SK-N-SH (cell line): ENCODE data around the gene GABRB1. TPM values are rescaled to one million over a fixed set of nuclear protein-coding genes. Genes with fewer than 3 reads are reported as not detected.

Experiments
- CTCF ChIA-PET: fragments of 300-600, 350-600 bp; formaldehyde crosslinking; extraction: SDS; loops from one replicate; lab custom pipeline; 2021; lab: Yijun Ruan, JAX
- POLR2A ChIA-PET: fragments of 350-600 bp; sonication (Branson Sonifier 250); formaldehyde crosslinking; extraction: SDS; loops from one replicate; lab custom pipeline; 2020; ENCODE audit warnings: antibody characterized with exemption, inconsistent platforms; lab: Yijun Ruan, JAX
- DNase-seq: peaks from one replicate; pipeline ENCODE4 v3.0.0; 2012
- H2AFZ ChIP-seq: fragments of 200-600 bp; sonication (generic); 2 replicates; pipeline ENCODE4 v1.8.1; 2016; ENCODE audit warnings: antibody characterized with exemption, mild to moderate bottlenecking, low read depth
- H3F3A ChIP-seq: fragments of 200-600 bp; sonication (generic); replicated peaks from 2 replicates; pipeline ENCODE3; 2016; ENCODE audit warnings: antibody characterized with exemption, mild to moderate bottlenecking; ENCODE audit not compliant: insufficient read depth
- H3K27ac ChIP-seq, 2 experiments: fragments of 200-500 bp in 1 of 2; fragments of 200-600 bp in 1 of 2; sonication (Bioruptor generic) in 1 of 2; sonication (generic), shearing (Covaris generic) in 1 of 2; 2 replicates each; pipeline versions ENCODE4 v1.5.1 to v1.6.1; 2014 to 2016; ENCODE audit warnings: low read depth in 2 of 2, inconsistent platforms in 1 of 2, low read length in 1 of 2, mild to moderate bottlenecking in 1 of 2, mixed read lengths in 1 of 2
- H3K27me3 ChIP-seq: fragments of 200-600 bp; sonication (generic), shearing (Covaris generic); 2 replicates; pipeline ENCODE4 v1.6.1; 2016; ENCODE audit warnings: mixed run types; ENCODE audit not compliant: insufficient read depth
- H3K36me3 ChIP-seq, 2 experiments: fragments of 200-500 bp in 1 of 2; fragments of 200-600 bp in 1 of 2; sonication (Bioruptor generic) in 1 of 2; sonication (generic) in 1 of 2; replicated peaks in 1 of 2; 2 replicates each; pipeline versions ENCODE3 to v1.5.1; 2014 to 2016; ENCODE audit warnings: low read length in 1 of 2, mild to moderate bottlenecking in 1 of 2; ENCODE audit not compliant: insufficient read depth in 2 of 2, control insufficient read depth in 1 of 2
- H3K4me1 ChIP-seq, 2 experiments: fragments of 200-500 bp in 1 of 2; fragments of 200-600 bp in 1 of 2; sonication (Bioruptor generic) in 1 of 2; sonication (generic), shearing (Covaris generic) in 1 of 2; 2 replicates each; pipeline versions ENCODE4 v1.5.1 to v1.6.1; 2014 to 2016; ENCODE audit warnings: low read depth in 1 of 2, low read length in 1 of 2, mixed run types in 1 of 2; ENCODE audit not compliant: insufficient read depth in 2 of 2, control insufficient read depth in 1 of 2
- H3K4me2 ChIP-seq: fragments of 200-600 bp; sonication (generic), shearing (Covaris generic); 2 replicates; pipeline ENCODE4 v1.6.1; 2017; ENCODE audit warnings: mixed run types
- H3K4me3 ChIP-seq, 2 experiments: fragments of 200-500 bp in 1 of 2; fragments of 200-600 bp in 1 of 2; sonication (Bioruptor generic) in 1 of 2; sonication (generic), shearing (Covaris generic) in 1 of 2; 2 replicates each; pipeline versions ENCODE4 v1.5.1 to v1.8.1; 2014 to 2016; ENCODE audit warnings: low read depth in 2 of 2, inconsistent platforms in 1 of 2, low read length in 1 of 2, mild to moderate bottlenecking in 1 of 2, mixed read lengths in 1 of 2, moderate library complexity in 1 of 2
- H3K79me2 ChIP-seq: fragments of 200-600 bp; sonication (generic); 2 replicates; pipeline ENCODE4 v1.8.1; 2017; ENCODE audit warnings: mild to moderate bottlenecking; ENCODE audit not compliant: insufficient read depth
- H3K9ac ChIP-seq: fragments of 200-600 bp; sonication (generic); 2 replicates; pipeline ENCODE4 v1.6.1; 2017; ENCODE audit warnings: mixed run types
- H3K9me2 ChIP-seq: fragments of 200-600 bp; sonication (generic); 2 replicates; pipeline ENCODE4 v1.6.1; 2017; ENCODE audit warnings: mixed run types
- H3K9me3 ChIP-seq: fragments of 200-600 bp; sonication (generic); 2 replicates; pipeline ENCODE4 v1.6.1; 2017; ENCODE audit warnings: mixed run types, mild to moderate bottlenecking, moderate library complexity
- H4K20me1 ChIP-seq: fragments of 200-600 bp; sonication (generic); 2 replicates; pipeline ENCODE4 v1.6.1; 2017; ENCODE audit warnings: mild to moderate bottlenecking, mixed run types; ENCODE audit not compliant: insufficient read depth
- CHD2 ChIP-seq: fragments of 150-350 bp; IDR thresholded peaks from 2 replicates; pipeline ENCODE4 v1.6.1; 2018; ENCODE audit warnings: low read length; ENCODE audit not compliant: partially characterized antibody
- EP300 ChIP-seq, 2 experiments: IDR thresholded peaks; 2 replicates each; pipeline versions ENCODE4 v1.4.0 to v1.6.1; 2012; ENCODE audit warnings: borderline replicate concordance in 1 of 2, low read depth in 1 of 2, low read length in 1 of 2
- EZH2phosphoT487 ChIP-seq: fragments of 200-600 bp; sonication (generic); IDR thresholded peaks from 2 replicates; pipeline ENCODE4 v1.6.1; 2017; ENCODE audit warnings: low read depth, mixed run types, mild to moderate bottlenecking, antibody characterized with exemption, moderate library complexity, borderline replicate concordance
- FOSL2 ChIP-seq: IDR thresholded peaks from 2 replicates; pipeline ENCODE4 v1.4.0; 2012; ENCODE audit warnings: low read depth, mild to moderate bottlenecking, moderate library complexity, borderline replicate concordance
- FOXM1 ChIP-seq: IDR thresholded peaks from 2 replicates; pipeline ENCODE4 v1.4.0; 2012; ENCODE audit warnings: low read depth, mild to moderate bottlenecking
- GABPA ChIP-seq: IDR thresholded peaks from 2 replicates; pipeline ENCODE4 v1.4.0; 2012; ENCODE audit warnings: low read depth, mild to moderate bottlenecking
- JUND ChIP-seq: IDR thresholded peaks from 2 replicates; pipeline ENCODE4 v1.4.0; 2012
- MXI1 ChIP-seq: IDR thresholded peaks from 2 replicates; pipeline ENCODE4 v1.6.1; 2012; ENCODE audit warnings: mild to moderate bottlenecking, low read depth, low read length, improper control_type of control experiment
- NRF1 ChIP-seq: IDR thresholded peaks from 2 replicates; pipeline ENCODE4 v1.6.1; 2012; ENCODE audit warnings: low read depth, mild to moderate bottlenecking, low read length
- POLR2AphosphoS5 ChIP-seq: IDR thresholded peaks from 2 replicates; pipeline ENCODE4 v1.6.1; 2012; ENCODE audit warnings: low read depth, low read length
- RXRA ChIP-seq: IDR thresholded peaks from 2 replicates; pipeline ENCODE4 v1.4.0; 2012; ENCODE audit warnings: low read depth, mild to moderate bottlenecking, borderline replicate concordance
- SIN3A ChIP-seq: IDR thresholded peaks from 2 replicates; pipeline ENCODE4 v1.6.1; 2012; ENCODE audit warnings: low read depth, mild to moderate bottlenecking, low read length, moderate library complexity, borderline replicate concordance
- WGBS: methylation state at CpG from one replicate; pipeline ENCODE4 v1.1.6; 2017; ENCODE audit warnings: low lambda C conversion rate; 5-methylcytosine and 5-hydroxymethylcytosine counted together
- polyA plus RNA-seq, 3 experiments: library from polyadenylated mRNA; depleted of rRNA; stranded (reverse); fragments of >200 nt; gene quantifications; 2 replicates each; pipeline ENCODE4 v1.2.3, GENCODE V29; 2012
- TF ChIP-seq, protein P1 (sequence below): IDR thresholded peaks from 2 replicates; pipeline ENCODE4 v1.4.0; 2012; ENCODE audit warnings: low read depth, borderline replicate concordance
- TF ChIP-seq, protein P2 (sequence below): IDR thresholded peaks from 2 replicates; pipeline ENCODE4 v1.6.1; 2012; ENCODE audit warnings: mild to moderate bottlenecking, low read depth, low read length, moderate library complexity
- TF ChIP-seq, protein P3 (sequence below): IDR thresholded peaks from 2 replicates; pipeline ENCODE4 v1.4.0; 2012; ENCODE audit warnings: low read depth, borderline replicate concordance

The GABRB1 gene
- polyA plus RNA-seq, 1 of the 3 experiments (the other 2 are of a cell fraction): not detected

DNA sequence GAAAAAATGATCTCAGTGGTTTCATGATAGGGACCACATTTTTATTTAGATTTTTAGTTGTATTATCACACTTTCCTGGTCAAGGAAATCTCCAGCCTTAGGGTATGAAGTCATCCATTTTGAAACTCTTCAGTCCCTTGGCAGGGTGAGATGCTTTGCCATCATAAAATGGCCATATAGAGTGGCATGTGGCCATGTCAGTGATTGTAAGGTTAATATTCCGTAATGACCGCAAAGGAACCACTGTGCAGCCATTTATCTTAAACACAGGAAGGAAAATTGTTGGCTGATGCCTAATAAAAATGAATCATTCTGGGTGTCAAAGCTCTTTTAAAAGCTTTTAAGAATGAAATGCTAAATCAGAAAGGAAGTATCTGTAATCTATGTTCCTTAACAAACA is 396.6 kb downstream of the GABRB1 start:
- 82% methylated on average over 2 of the region's 2 CpGs for WGBS

More for the DNA sequence above, 396.6 kb downstream of the GABRB1 start:
- Histone ChIP-seq H3K79me2 (no peaks in the 10 kb centered on the region), H2AFZ (no peak overlapping the region), H3K36me3 (no peaks in the 10 kb centered on the region), H3K9me3 (no peaks in the 10 kb centered on the region), H3K4me2 (no peak overlapping the region), H3K4me3 (no peak overlapping the region), H3K27me3 (no peaks in the 10 kb centered on the region; the same call in 1 of the 2 replicates), H3K27ac (no peak overlapping the region), H3F3A (no peaks in the 10 kb centered on the region), H3K9me2 (no peaks in the 10 kb centered on the region), H3K9ac (no peak overlapping the region), H3K4me1 (no peaks in the 10 kb centered on the region), H4K20me1 (no peaks in the 10 kb centered on the region)
- no peak for DNase-seq
- POLR2A ChIA-PET: no interaction called here
- CTCF ChIA-PET: interaction anchor here (0.8 to 0.9 kb wide), 2 partner anchors 14 to 15 kb away, joined by 3 read pairs; no protein-coding TSS in a partner anchor
- TF ChIP-seq JUND (no peak), RXRA (no peak), EZH2phosphoT487 (no peak), FOXM1 (no peak), EP300 (IDR thresholded peaks at IDR 0.05; ENCODE audit: borderline replicate concordance in 1 of 2, low read depth in 1 of 2, low read length in 1 of 2) (no peak), CHD2 (no peak), MXI1 (no peak), POLR2AphosphoS5 (no peak), SIN3A (no peak), GABPA (no peak), NRF1 (no peak), FOSL2 (no peak)
- TF ChIP-seq, protein P1, sequence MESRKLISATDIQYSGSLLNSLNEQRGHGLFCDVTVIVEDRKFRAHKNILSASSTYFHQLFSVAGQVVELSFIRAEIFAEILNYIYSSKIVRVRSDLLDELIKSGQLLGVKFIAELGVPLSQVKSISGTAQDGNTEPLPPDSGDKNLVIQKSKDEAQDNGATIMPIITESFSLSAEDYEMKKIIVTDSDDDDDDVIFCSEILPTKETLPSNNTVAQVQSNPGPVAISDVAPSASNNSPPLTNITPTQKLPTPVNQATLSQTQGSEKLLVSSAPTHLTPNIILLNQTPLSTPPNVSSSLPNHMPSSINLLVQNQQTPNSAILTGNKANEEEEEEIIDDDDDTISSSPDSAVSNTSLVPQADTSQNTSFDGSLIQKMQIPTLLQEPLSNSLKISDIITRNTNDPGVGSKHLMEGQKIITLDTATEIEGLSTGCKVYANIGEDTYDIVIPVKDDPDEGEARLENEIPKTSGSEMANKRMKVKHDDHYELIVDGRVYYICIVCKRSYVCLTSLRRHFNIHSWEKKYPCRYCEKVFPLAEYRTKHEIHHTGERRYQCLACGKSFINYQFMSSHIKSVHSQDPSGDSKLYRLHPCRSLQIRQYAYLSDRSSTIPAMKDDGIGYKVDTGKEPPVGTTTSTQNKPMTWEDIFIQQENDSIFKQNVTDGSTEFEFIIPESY: no peak
- TF ChIP-seq, protein P2, sequence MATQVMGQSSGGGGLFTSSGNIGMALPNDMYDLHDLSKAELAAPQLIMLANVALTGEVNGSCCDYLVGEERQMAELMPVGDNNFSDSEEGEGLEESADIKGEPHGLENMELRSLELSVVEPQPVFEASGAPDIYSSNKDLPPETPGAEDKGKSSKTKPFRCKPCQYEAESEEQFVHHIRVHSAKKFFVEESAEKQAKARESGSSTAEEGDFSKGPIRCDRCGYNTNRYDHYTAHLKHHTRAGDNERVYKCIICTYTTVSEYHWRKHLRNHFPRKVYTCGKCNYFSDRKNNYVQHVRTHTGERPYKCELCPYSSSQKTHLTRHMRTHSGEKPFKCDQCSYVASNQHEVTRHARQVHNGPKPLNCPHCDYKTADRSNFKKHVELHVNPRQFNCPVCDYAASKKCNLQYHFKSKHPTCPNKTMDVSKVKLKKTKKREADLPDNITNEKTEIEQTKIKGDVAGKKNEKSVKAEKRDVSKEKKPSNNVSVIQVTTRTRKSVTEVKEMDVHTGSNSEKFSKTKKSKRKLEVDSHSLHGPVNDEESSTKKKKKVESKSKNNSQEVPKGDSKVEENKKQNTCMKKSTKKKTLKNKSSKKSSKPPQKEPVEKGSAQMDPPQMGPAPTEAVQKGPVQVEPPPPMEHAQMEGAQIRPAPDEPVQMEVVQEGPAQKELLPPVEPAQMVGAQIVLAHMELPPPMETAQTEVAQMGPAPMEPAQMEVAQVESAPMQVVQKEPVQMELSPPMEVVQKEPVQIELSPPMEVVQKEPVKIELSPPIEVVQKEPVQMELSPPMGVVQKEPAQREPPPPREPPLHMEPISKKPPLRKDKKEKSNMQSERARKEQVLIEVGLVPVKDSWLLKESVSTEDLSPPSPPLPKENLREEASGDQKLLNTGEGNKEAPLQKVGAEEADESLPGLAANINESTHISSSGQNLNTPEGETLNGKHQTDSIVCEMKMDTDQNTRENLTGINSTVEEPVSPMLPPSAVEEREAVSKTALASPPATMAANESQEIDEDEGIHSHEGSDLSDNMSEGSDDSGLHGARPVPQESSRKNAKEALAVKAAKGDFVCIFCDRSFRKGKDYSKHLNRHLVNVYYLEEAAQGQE: no peak
- TF ChIP-seq, protein P3, sequence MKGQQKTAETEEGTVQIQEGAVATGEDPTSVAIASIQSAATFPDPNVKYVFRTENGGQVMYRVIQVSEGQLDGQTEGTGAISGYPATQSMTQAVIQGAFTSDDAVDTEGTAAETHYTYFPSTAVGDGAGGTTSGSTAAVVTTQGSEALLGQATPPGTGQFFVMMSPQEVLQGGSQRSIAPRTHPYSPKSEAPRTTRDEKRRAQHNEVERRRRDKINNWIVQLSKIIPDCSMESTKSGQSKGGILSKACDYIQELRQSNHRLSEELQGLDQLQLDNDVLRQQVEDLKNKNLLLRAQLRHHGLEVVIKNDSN: no peak
